ENCODE data around the gene BAZ2A. TPM values are rescaled to one million over a fixed set of nuclear protein-coding genes. Genes with fewer than 3 reads are reported as not detected.

The BAZ2A gene
- polyA plus RNA-seq, 2 of the 4 experiments (the other 2 are of a cell fraction) = 41.7 to 59.4 TPM

GRCh38 chr12:56636675-56637540 is 6.8 kb upstream of the BAZ2A start (continued):
- no peak for TF ChIP-seq FOXS1 (CRISPR knock-in tag; IDR thresholded peaks at IDR 0.05)
- TF ChIP-seq BCL3 (IDR thresholded peaks at IDR 0.05) = no peak
- TF ChIP-seq CHD4 (IDR thresholded peaks at IDR 0.05; ENCODE audit: borderline replicate concordance) = no peak

- POLR2A ChIA-PET = interaction anchor here (0.7 to 3.9 kb wide), 10 partner anchors 10 to 532 kb away, joined by 3 to 57 read pairs (median 4); partner anchors contain the start of genes ATP5F1B, NACA, PA2G4 and PTGES3
- CTCF ChIA-PET = interaction anchor here (0.5 to 4.3 kb wide), 66 partner anchors 8 to 926 kb away, joined by 3 to 74 read pairs (median 6); partner anchors contain the start of genes ATP5F1B, PTGES3 and RBMS2
- H3K4me3 ChIP-seq = peak overlapping the region; percentile 80
- peak; percentile 55 for TF ChIP-seq POLR2A (IDR thresholded peaks at IDR 0.05; ENCODE audit: low read length)
- peak; percentile 72 for TF ChIP-seq MAFK (IDR thresholded peaks at IDR 0.05; ENCODE audit: partially characterized antibody)
- TF ChIP-seq MAX (IDR thresholded peaks at IDR 0.05) = peak; percentile 5; the same call in 1 of the 2 replicates
- no peak for TF ChIP-seq FOSL2 (IDR thresholded peaks at IDR 0.05)
- TF ChIP-seq FOSL2 (CRISPR knock-in tag; IDR thresholded peaks at IDR 0.05) = 0 out of 2 replicates have a peak, but pooled peaks have one; percentile 22
- no peak for TF ChIP-seq NFE2L2 (conservative IDR thresholded peaks at IDR 0.05; ENCODE audit: low read length)
- no peak for TF ChIP-seq CBX8 (IDR thresholded peaks at IDR 0.05)
- peak; percentile 2; the same call in 1 of the 3 replicates for TF ChIP-seq BCL3 (IDR thresholded peaks at IDR 0.05)
- ATAC-seq = peak; percentile 75 to 87
- peak overlapping the region; percentile 97 for H3K4me2 ChIP-seq
- H3K9me3 ChIP-seq = no peaks in the 10 kb centered on the region
- WGBS (ENCODE audit: missing lambda C conversion rate) = under 1% methylated on average over 20 of the region's 20 CpGs
- no peak for FAIRE-seq
- peak; percentile 91 to 96 for DNase-seq (ENCODE audit: low read depth in 1 of 2, low spot score in 1 of 2)
- H3K27ac ChIP-seq = peak overlapping the region; percentile 89 to 97
- peaks cover 40% of the 10 kb centered on the region for H3K4me1 ChIP-seq
Measured at GRCh38 chr12:56635806-56636674, 5.9 kb upstream of the BAZ2A start.

GRCh38 chr12:56634837-56635791 is 5.0 kb upstream of the BAZ2A start:
- H3K4me1 ChIP-seq = peaks cover 46% of the 10 kb centered on the region
- peak; percentile 69 for ATAC-seq
- CTCF ChIA-PET = interaction anchor here (0.7 to 4.3 kb wide), 29 partner anchors 11 to 267 kb away, joined by 3 to 74 read pairs (median 7); partner anchors contain the start of genes ATP5F1B and RBMS2
- peak; percentile 58; the same call in 1 of the 2 replicates for TF ChIP-seq PBX3 (IDR thresholded peaks at IDR 0.05)
- TF ChIP-seq HEYL (CRISPR knock-in tag; IDR thresholded peaks at IDR 0.05) = no peak
- TF ChIP-seq HOXB5 (CRISPR knock-in tag; IDR thresholded peaks at IDR 0.05) = no peak
- TF ChIP-seq ATOH8 (CRISPR knock-in tag; IDR thresholded peaks at IDR 0.05; ENCODE audit: low read depth) = no peak
- TF ChIP-seq MAX (IDR thresholded peaks at IDR 0.05) = peak; percentile 73
- TF ChIP-seq CTCF (IDR thresholded peaks at IDR 0.05) = peak; percentile 56
- TF ChIP-seq POLR2A (IDR thresholded peaks at IDR 0.05; ENCODE audit: low read length) = peak; percentile 37
- TF ChIP-seq ELK1 (IDR thresholded peaks at IDR 0.05; ENCODE audit: low read depth, low read length) = no peak
- TF ChIP-seq CHD4 (IDR thresholded peaks at IDR 0.05; ENCODE audit: borderline replicate concordance) = no peak
- peak; percentile 42 to 59; a peak in 1 of 5 replicates for TF ChIP-seq JUN (IDR thresholded peaks at IDR 0.05)
- no peak for TF ChIP-seq USF2 (IDR thresholded peaks at IDR 0.05)

More at GRCh38 chr12:56634837-56635791, 5.0 kb upstream of the BAZ2A start:
- POLR2A ChIA-PET = interaction anchor here (1.2 to 3.9 kb wide), 4 partner anchors 10 to 121 kb away, joined by 3 to 57 read pairs (median 4); partner anchors contain the start of genes NACA and PTGES3
- FAIRE-seq = no peak
- peak overlapping the region; percentile 89 to 97 for H3K27ac ChIP-seq
- no peaks in the 10 kb centered on the region for H3K9me3 ChIP-seq
- peak overlapping the region; percentile 80 for H3K4me3 ChIP-seq
- 3% methylated on average over 37 of the region's 47 CpGs for WGBS (ENCODE audit: missing lambda C conversion rate)
- H3K4me2 ChIP-seq = peak overlapping the region; percentile 97
- peak; percentile 94 to 98 for DNase-seq (ENCODE audit: low read depth in 1 of 2, low spot score in 1 of 2)

Data from A549 (cell line).